Islet precursor cell (in vitro differentiated cells): ENCODE data around the gene RASL10A.
"Not testable (repeated sequence)": the region's sequence is repeated elsewhere in the genome, so short reads cannot be mapped to it uniquely, and the experiment has no call there.

Experiments
- DNase-seq: peaks from one replicate; pipeline ENCODE4 v3.0.0-alpha.2; 2018

Gene RASL10A

GRCh38 chr22:29315286-29316140 lies at the start of gene RASL10A:
Gene RASL10A (minus strand): TSS chr22:29315697. CDS start chr22:29315246, 451 bp downstream.
- DNase-seq, result no peak

GRCh38 chr22:29359469-29359868 lies 44.0 kb upstream of the RASL10A start:
- DNase-seq, result peak; percentile 89

- not testable (repeated sequence) for DNase-seq
Observed at GRCh38 chr22:29357193-29357890, 41.8 kb upstream of the RASL10A start.

- no peak for DNase-seq
Observed at GRCh38 chr22:29353860-29354259, 38.4 kb upstream of the RASL10A start.

- DNase-seq, result no peak
Observed at GRCh38 chr22:29353286-29353685, 37.8 kb upstream of the RASL10A start.

- DNase-seq, result no peak
Observed at GRCh38 chr22:29352778-29353177, 37.3 kb upstream of the RASL10A start.

- no peak for DNase-seq
Observed at GRCh38 chr22:29351891-29352290, 36.4 kb upstream of the RASL10A start.

- DNase-seq, result no peak
Observed at GRCh38 chr22:29351042-29351441, 35.5 kb upstream of the RASL10A start.

DNA sequence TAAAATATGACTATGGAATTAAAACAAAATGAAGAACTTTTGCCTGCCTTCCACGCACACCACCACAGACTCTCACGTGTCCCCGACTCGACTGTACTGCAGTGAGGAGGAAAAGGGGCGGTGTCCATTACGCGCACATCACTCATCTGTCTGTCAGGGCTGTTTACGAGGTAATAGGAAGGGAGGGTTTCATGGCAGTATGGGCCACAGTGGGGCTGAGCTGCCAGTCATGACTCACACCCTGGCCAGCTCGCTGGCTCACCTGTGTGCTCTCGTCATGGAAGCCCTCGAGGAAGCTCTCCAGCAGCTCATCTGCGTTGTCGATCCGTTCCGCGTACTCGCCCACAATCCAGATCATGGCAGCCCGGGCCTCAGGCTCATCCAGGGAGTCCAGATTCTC lies 33.5 kb upstream of the RASL10A start:
- DNase-seq, result no peak

DNA sequence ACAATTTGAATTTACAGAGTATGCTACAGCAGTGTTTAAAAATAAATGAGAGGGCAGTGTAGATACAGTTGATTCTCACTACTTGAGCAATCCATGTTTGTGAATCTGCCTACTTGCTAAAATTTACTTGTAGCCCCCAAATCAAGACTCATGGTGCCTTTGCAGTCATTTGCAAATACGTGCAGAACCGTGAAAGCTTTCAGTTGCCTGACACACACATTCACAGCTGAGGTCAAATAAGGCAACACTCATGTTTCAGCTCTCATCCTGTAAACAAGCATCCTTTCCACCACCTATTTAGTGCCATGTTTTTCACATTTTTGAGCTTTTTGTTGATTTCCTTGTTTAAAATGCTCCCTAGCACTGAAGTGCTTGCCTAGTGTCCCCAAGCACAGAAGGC lies 32.5 kb upstream of the RASL10A start:
- DNase-seq, result no peak

GRCh38 chr22:29346659-29347058 lies 31.2 kb upstream of the RASL10A start:
- no peak for DNase-seq

DNA sequence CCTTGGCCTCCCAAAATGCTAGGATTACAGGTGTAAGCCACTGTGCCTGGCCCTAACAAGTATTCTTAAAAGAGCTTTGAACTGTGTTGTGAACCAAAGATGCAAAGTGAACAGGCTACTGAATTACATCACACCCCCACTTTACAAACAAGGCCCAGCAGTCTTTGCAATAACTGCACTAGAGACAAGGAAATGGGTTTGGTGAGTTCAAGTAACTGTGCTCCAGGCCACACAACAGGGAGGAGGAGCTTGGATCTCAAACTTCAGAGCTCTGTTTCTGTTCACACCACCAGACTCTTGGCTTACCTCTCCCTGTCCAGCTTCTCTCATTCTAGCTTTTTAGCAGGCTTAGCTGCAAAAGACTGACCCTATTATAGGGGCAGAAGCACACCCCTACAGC lies 30.4 kb upstream of the RASL10A start:
- DNase-seq, result peak; percentile 72

DNA sequence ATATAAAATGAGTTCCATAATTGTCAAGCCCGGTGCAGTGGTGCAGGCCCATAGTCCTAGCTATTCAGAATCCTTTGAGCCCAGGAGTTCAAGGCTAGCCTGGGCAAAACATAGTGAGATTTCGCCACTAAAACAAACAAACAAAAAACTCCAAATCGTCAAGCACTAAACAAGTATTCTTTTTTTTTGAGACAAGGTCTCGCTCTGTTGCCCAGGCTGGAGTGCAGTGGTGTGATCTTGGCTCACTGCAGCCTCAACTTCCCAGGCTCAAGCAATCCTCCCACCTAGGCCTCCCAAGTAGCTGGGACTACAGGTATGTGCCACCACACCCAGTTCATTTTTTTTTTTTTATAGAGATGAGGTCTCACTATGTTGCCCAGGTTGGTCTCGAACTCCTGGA lies 29.4 kb upstream of the RASL10A start:
- not testable (repeated sequence) for DNase-seq

DNA sequence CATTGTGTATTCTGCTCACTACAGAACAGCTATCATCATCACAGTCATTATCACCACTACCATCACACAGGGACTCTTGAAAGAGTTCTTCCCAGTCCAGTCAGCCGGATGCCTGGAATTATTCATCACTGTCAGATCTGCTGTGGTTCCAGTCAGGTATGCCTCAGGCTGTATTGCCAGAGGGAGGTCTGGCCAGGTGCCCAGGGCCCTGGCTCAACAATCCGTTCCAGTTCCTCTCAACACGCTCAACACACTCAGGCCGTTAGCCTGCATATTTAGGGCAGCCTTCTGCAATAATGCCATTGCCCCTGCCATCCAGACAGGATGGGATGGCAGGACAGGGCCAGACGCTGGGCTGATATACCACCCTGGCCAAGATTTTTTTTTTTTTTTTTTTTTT lies 28.6 kb upstream of the RASL10A start:
- DNase-seq, result peak; percentile 98

GRCh38 chr22:29343313-29343805 lies 27.9 kb upstream of the RASL10A start:
- DNase-seq, result peak; percentile 79

DNA sequence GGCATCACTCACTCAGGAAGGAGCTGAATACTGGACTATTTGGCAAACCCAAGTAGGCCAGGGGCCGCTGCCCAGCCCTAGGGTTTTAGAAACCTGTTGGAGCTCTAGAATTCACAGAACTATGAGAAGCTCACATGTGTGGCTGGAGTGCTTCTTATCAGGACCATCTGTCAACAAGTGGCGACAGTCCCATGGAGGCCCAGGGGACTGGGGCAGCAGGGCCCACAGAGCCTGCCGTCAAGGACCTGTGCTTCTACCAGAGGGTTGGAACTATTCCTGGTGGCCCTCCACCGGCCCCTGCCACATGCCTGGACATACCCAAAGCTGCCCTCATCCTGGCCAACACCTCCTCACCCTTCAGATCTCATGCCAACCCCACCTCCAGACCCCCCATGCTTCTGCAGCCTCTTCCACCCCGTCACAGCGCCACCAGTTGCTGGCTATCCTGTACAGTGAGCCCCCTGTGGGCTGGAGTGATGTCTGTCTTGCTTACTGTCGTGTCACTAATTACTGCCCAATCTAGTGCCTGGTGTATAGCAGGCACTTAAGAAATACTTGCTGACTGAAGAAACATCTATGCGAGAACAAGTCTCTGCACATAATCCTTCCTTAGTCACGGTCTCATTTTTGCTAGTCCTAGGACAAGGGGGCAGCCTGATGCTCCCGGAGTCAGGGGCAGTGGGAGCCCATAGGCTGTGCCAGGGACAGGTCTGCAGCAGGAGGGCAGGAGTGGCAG lies 27.2 kb upstream of the RASL10A start:
- no peak for DNase-seq

- DNase-seq, result no peak
Observed at GRCh38 chr22:29342177-29342576, 26.7 kb upstream of the RASL10A start.

DNA sequence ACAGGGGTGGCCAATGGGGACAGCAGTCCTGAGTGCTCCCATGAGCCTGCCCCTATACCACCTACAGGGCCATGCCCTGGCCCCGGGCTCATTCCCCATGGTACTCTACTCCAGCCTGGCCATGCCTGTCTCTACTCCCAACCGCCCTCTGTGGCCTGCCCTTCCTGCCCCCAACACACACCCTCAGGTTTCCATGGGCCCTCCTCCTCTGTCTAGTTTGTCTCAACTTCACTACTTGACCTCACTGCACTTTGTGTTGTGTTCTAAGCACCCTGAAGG lies 26.3 kb upstream of the RASL10A start:
- no peak for DNase-seq

DNA sequence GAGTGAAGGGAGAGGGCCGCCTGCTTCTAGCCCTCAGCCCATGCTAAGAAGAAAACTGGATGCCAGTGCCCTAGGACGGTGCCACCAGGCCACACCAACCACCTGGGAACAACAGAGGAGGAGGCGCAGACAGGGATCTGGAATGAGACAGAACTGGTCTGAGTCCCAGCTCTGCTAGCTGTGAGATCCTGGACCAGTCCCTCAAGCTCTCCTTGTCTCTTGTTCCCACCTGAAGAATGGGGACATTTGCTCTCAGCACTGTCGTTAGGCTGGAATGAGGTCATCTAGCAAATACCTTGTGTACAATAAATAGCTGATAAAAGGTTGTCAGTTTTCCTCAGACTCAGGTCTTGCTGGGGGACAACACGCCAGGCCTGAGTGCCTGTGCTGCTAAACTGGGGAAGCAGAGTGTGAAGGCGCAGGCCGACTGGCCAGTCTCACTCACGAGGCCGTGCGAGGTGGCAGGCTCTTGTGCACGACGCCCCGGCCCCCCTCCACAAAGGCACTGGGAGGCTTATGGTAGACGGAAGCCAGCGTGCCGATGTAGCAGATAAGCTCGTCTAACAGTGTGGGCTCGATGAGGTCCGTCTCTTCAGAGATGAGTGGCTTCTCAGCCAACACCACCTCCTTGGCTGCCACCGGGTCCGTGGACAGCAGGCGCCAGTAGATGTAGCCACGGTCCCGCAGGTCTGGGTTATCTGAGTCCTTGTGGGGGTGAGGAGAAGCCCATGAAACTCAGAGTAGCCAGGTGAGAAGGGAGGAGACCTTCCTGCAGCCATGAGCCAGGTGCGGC lies 25.8 kb upstream of the RASL10A start:
- no peak for DNase-seq

DNA sequence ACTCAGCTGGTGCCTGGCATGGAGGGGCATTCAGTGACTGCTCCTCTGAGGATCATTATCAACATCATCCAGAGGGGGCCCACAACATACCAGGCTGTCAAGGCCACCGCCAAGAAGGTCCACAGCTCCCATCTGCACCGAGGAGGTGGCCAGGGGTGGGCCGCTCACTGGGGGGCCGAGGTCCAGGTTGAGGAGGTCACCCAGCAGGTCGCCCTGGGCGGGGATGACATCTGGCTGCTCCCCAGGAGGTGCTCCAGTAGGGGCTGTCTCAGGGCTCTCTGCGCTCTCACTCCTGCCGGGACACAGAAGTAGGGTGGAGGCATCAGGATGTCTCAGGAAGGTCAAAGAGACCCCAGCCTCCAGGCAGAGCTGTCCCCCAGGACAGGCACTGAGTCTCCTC lies 25.1 kb upstream of the RASL10A start:
- DNase-seq, result no peak

DNA sequence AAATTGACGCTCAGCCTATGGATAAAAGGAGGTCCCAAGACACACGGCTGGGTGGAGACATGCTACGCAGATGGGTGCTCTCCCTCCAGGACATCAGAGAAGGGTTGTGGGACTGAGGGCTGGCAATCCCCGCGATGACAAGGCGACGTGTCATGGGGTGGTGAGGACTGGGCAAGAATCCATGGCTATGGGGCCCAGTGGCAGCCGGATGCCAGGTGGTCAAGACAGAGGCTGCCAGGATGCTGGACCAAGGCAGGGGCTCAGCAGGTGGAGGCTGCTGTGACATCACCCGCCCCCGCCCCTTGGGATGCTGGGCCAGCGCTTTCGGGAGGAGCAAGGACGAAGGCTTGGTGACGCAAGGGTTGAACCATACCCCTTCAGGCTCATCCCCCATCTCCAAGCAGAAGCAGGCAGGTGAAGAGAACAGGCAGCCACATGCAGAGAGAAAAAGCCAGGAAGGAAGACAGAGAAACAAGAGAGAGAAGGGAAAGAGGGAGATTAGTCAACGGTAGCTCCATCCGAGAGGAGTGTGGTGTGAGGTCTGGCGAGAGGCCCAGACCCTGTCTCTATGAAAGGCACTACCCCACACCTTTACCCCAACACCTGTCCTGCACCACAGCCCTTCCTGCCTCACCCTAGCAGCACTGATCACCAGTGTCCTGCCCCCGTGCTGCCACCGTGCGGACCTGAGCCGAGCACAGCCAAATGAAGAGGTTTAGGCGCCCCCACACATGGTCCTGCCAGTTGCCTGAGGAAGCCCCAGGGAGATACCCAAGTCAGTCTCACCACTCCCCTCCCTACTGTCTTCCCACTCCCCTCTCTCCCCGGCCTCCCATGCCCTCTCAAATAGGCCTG lies 24.1 kb upstream of the RASL10A start:
- no peak for DNase-seq

DNA sequence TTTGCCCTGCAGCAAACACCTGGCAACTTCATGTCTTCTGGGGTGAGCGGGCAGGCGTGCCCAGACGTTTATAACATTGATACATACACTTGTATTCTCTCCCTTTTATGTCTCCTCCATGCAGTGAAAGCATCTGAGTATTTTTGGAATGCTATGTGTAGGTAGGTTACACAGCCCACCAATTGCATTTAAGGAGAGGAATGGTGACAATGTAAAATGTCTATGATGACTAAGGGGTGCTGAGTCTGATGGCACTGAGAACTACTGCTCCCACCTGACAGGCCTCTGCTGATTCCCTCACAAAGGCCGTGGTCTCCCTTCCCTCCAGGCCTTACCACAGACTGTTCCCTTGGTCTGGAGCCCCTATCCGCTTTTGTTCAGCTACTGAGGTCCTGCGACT lies 22.9 kb upstream of the RASL10A start:
- DNase-seq, result no peak
